ENCODE measurements around the gene CLIP2. TPM values are rescaled to one million over a fixed set of nuclear protein-coding genes. Genes with fewer than 3 reads are reported as not detected.
A peak's percentile ranks its signal among the peaks of the same experiment; 100 is the strongest.
"Not testable (repeated sequence)": the region's sequence is repeated elsewhere in the genome, so short reads cannot be mapped to it uniquely, and the experiment has no call there.

CLIP2 gene
- total RNA-seq, 1 experiment from 2014 or later, result 14.2 TPM

DNA sequence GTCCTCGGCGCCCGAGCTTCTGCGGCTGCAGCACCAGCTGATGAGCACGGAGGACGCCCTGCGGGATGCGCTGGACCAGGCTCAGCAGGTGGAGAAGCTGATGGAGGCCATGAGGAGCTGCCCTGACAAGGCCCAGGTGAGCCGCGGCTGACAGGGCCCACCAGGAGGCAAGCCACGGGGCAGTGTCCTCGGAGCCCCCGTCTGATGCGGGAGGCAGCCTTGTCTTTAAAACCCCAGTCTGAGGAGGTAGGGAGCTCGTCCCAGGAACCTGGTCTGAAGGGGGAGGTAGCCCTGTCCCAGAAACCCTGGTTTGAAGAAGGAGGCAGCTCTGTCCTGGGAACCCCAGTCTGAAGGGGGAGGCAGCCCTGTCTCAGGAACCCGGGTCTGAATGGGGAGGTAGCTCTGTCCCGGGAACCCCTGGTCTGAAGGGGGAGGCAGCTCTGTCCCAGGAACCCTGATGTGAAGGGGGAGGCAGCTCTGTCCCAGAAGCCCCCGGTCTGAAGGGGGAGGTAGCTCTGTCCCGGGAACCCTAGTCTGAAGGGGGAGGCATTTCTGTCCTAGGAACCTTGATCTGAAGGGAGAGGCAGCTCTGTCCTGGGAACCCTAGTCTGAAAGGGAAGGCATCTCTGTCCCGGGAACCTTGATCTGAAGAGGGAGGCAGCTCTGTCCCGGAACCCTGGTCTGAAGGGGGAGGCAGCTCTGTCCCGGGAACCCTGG lies 111.4 kb downstream of the CLIP2 start:
- no peaks in the 10 kb centered on the region for H3K4me1 Mint-ChIP-seq (ENCODE audit: insufficient read depth, unreplicated experiment)
- no peaks in the 10 kb centered on the region for H3K27me3 Mint-ChIP-seq (ENCODE audit: insufficient read depth, unreplicated experiment)
- H3K4me3 Mint-ChIP-seq (ENCODE audit: unreplicated experiment), result no peak overlapping the region
- H3K36me3 Mint-ChIP-seq (ENCODE audit: insufficient read depth, unreplicated experiment), result peaks cover 16% of the 10 kb centered on the region
- H3K27ac Mint-ChIP-seq (ENCODE audit: low read depth, unreplicated experiment), result no peak overlapping the region
- intact Hi-C loops (cut with micrococcal nuclease), result loop anchor here (1.0 to 5.0 kb wide), 3 partner anchors 332 to 534 kb away; no protein-coding TSS in a partner anchor
- ChIA-PET CTCF (interaction anchor here (0.5 to 7.3 kb wide), 89 partner anchors 10 to 840 kb away, joined by 3 to 217 read pairs (median 5); partner anchors contain the start of genes CLIP2, EIF4H and LAT2), POLR2A (interaction anchor here (0.6 to 1.7 kb wide), 2 partner anchors 194 to 825 kb away, joined by 3 to 8 read pairs; no protein-coding TSS in a partner anchor)
- TF ChIP-seq, protein P1, sequence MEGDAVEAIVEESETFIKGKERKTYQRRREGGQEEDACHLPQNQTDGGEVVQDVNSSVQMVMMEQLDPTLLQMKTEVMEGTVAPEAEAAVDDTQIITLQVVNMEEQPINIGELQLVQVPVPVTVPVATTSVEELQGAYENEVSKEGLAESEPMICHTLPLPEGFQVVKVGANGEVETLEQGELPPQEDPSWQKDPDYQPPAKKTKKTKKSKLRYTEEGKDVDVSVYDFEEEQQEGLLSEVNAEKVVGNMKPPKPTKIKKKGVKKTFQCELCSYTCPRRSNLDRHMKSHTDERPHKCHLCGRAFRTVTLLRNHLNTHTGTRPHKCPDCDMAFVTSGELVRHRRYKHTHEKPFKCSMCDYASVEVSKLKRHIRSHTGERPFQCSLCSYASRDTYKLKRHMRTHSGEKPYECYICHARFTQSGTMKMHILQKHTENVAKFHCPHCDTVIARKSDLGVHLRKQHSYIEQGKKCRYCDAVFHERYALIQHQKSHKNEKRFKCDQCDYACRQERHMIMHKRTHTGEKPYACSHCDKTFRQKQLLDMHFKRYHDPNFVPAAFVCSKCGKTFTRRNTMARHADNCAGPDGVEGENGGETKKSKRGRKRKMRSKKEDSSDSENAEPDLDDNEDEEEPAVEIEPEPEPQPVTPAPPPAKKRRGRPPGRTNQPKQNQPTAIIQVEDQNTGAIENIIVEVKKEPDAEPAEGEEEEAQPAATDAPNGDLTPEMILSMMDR (IDR thresholded peaks at IDR 0.05; ENCODE audit: unreplicated experiment), result no peak
- no peaks in the 10 kb centered on the region for H3K9me3 Mint-ChIP-seq (ENCODE audit: unreplicated experiment)
- no TSS peak for BruUV-seq (replicated peaks)
- DNase-seq (ENCODE audit: unreplicated experiment), result no peak

DNA sequence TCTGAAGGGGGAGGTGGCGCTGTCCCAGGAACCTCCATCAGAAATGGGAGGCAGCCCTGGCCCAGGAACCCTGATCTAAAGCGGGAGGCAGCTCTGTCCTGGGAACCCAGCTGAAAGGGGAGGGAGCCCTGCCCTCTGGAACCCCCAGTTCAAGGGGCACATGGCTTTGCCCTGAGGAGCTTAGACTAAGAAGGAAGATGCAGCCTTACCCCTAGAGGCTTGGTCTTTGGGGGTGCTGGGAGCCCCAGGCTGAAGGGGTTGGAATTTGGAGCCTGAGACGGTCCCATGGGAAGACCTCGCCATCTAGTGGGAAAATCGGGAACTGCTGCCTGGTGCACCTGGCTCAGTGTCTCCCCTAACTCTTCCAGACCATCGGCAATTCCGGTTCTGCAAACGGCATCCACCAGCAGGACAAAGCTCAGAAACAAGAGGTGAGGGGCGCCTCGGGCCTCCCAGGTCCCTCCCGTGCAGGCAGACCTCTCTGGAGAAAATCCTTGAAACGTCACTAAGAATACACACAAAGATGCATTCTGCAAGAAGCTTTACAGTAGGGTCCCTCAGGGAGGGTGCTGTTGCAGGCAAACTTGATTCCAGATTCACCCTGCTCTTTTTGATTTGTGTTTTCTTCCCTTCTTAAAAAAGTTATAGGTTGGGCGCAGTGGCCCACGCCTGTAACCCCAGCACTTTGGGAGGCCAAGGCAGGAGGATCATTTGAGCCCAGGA lies 112.1 kb downstream of the CLIP2 start:
- intact Hi-C loops (cut with micrococcal nuclease), result loop anchor here (1.0 to 5.0 kb wide), 3 partner anchors 332 to 535 kb away; no protein-coding TSS in a partner anchor
- Mint-ChIP-seq H3K9me3 (ENCODE audit: unreplicated experiment) (no peaks in the 10 kb centered on the region), H3K4me3 (ENCODE audit: unreplicated experiment) (no peak overlapping the region), H3K27me3 (ENCODE audit: insufficient read depth, unreplicated experiment) (no peaks in the 10 kb centered on the region), H3K36me3 (ENCODE audit: insufficient read depth, unreplicated experiment) (peaks cover 16% of the 10 kb centered on the region), H3K27ac (ENCODE audit: low read depth, unreplicated experiment) (no peak overlapping the region), H3K4me1 (ENCODE audit: insufficient read depth, unreplicated experiment) (no peaks in the 10 kb centered on the region)
- DNase-seq (ENCODE audit: unreplicated experiment), result peak; percentile 71
- TF ChIP-seq, protein P1 (IDR thresholded peaks at IDR 0.05; ENCODE audit: unreplicated experiment), result peak; percentile 99
- no TSS peak for BruUV-seq (replicated peaks)
- POLR2A ChIA-PET, result interaction anchor here (1.7 kb wide), 1 partner anchor 195 kb away, joined by 8 read pairs; no protein-coding TSS in a partner anchor
- CTCF ChIA-PET, result interaction anchor here (0.5 to 7.3 kb wide), 105 partner anchors 9 to 841 kb away, joined by 3 to 217 read pairs (median 4); partner anchors contain the start of genes CLIP2, EIF4H and LAT2

DNA sequence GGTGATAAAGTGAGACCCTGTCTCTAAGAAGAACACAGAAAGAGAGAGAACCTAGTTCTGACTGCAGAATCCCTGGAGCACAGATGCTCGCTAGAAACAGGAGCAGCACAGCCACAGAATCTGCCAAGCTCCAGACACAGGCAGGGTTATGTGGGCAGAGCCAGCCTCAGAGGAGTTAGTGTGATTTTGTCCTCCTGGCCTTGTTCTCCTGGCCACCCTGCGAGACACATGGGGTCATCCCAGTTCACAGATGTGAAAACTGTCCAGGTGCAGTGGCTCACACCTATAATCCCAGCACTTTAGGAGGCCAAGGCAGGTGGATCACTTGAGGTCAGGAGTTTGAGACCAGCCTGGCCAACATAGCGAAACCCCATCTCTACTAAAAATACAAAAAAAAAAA lies 113.5 kb downstream of the CLIP2 start:
- H3K9me3 Mint-ChIP-seq (ENCODE audit: unreplicated experiment); H3K27ac Mint-ChIP-seq (ENCODE audit: low read depth, unreplicated experiment); DNase-seq (ENCODE audit: unreplicated experiment); H3K27me3 Mint-ChIP-seq (ENCODE audit: insufficient read depth, unreplicated experiment); H3K4me1 Mint-ChIP-seq (ENCODE audit: insufficient read depth, unreplicated experiment); H3K4me3 Mint-ChIP-seq (ENCODE audit: unreplicated experiment); BruUV-seq (replicated peaks); POLR2A ChIA-PET: not testable (repeated sequence)
- peaks cover 23% of the 10 kb centered on the region for H3K36me3 Mint-ChIP-seq (ENCODE audit: insufficient read depth, unreplicated experiment)
- CTCF ChIA-PET, result interaction anchor here (0.5 to 7.3 kb wide), 17 partner anchors 8 to 679 kb away, joined by 3 to 217 read pairs (median 7); partner anchors contain the start of genes CLIP2, EIF4H and LAT2
- intact Hi-C loops (cut with micrococcal nuclease), result loop anchor here (5.0 kb wide), 1 partner anchor 350 kb away; no protein-coding TSS in a partner anchor

DNA sequence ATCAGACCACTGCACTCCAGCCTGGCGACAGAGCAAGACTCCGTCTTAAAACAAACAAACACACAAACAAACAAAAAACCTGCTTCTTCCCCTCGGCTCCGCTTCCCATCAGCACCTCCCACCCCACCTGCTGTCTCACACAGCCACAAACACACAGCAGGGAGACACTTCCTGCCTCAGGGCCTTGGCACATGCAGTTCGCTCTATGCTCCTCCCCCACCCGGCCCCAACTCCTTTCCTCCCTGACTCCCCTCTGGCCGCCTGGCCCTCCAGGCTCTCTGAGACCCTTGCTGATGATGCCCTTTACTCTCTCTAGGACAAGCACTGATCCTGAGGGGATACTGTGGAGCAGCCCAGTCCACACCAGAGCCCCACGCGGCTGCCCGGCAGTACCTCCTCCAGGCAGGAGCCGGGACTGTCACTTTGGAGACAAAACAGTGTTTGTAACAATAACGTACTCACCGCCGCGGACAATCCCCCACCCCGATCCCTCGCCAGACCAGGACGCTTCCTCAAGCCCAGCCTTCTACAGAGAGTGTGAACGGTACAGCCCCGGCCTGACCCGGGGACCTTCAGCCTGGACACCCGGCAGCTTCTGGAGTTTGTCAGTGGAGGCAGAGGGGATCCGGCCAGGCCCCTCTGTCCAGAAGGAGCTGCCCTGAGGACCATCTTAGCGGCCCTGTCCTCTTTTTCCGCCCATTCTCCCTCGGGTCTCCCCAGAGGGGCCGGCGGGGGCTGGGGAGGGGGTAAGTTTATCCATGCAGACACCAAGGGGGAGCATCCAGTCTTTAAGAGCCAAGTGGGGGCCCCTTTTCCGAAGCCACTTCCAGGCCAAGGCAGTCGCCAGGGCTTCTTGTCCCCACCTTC lies 114.5 kb downstream of the CLIP2 start:
- intact Hi-C loops (cut with micrococcal nuclease), result loop anchor here (5.0 kb wide), 1 partner anchor 351 kb away; no protein-coding TSS in a partner anchor
- TF ChIP-seq, protein P1 (IDR thresholded peaks at IDR 0.05; ENCODE audit: unreplicated experiment), result no peak
- CTCF ChIA-PET, result interaction anchor here (0.6 to 7.3 kb wide), 8 partner anchors 196 to 504 kb away, joined by 3 to 217 read pairs (median 6); partner anchors contain the start of gene LAT2
- no peaks in the 10 kb centered on the region for H3K4me1 Mint-ChIP-seq (ENCODE audit: insufficient read depth, unreplicated experiment)
- BruUV-seq (replicated peaks), result no TSS peak
- no peak overlapping the region for H3K4me3 Mint-ChIP-seq (ENCODE audit: unreplicated experiment)
- H3K36me3 Mint-ChIP-seq (ENCODE audit: insufficient read depth, unreplicated experiment), result peaks cover 23% of the 10 kb centered on the region
- POLR2A ChIA-PET, result no interaction called here
- DNase-seq (ENCODE audit: unreplicated experiment), result no peak
- H3K27me3 Mint-ChIP-seq (ENCODE audit: insufficient read depth, unreplicated experiment), result no peaks in the 10 kb centered on the region
- H3K27ac Mint-ChIP-seq (ENCODE audit: low read depth, unreplicated experiment), result no peak overlapping the region
- no peaks in the 10 kb centered on the region for H3K9me3 Mint-ChIP-seq (ENCODE audit: unreplicated experiment)

All from MCF 10A (cell line).